ENCODE results near the gene ELOVL3. TPM values are rescaled to one million over a fixed set of nuclear protein-coding genes. Genes with fewer than 3 reads are reported as not detected.
A peak's percentile ranks its signal among the peaks of the same experiment; 100 is the strongest.

ELOVL3 gene
- total and polyA plus RNA-seq, 7 donors = 0.45 to 0.71 TPM; not detected in 5

GRCh38 chr10:102267748-102268147, 41.6 kb downstream of the ELOVL3 start:
- H3K4me1 ChIP-seq = peaks cover 0 to 33% (median 20%) of the 10 kb centered on the region in 4 donors
- no peak for DNase-seq
- no peaks in the 10 kb centered on the region for H3K27me3 ChIP-seq
- H3K4me3 ChIP-seq = no peak overlapping the region
- H3K9me3 ChIP-seq = no peaks in the 10 kb centered on the region
- H3K27ac ChIP-seq = no peak overlapping the region
- TF ChIP-seq POLR2A (IDR thresholded peaks at IDR 0.05) (no peak), EP300 (IDR thresholded peaks at IDR 0.05) (no peak), CTCF (IDR thresholded peaks at IDR 0.05) (no peak), POLR2AphosphoS5 (IDR thresholded peaks at IDR 0.05) (peak in 2 of 4 donors; percentile 12 to 21)
- intact Hi-C loops (cut with DNase I) = no loop called here
- peaks cover 0 to 5% (median 2%) of the 10 kb centered on the region in 4 donors for H3K36me3 ChIP-seq

DNA sequence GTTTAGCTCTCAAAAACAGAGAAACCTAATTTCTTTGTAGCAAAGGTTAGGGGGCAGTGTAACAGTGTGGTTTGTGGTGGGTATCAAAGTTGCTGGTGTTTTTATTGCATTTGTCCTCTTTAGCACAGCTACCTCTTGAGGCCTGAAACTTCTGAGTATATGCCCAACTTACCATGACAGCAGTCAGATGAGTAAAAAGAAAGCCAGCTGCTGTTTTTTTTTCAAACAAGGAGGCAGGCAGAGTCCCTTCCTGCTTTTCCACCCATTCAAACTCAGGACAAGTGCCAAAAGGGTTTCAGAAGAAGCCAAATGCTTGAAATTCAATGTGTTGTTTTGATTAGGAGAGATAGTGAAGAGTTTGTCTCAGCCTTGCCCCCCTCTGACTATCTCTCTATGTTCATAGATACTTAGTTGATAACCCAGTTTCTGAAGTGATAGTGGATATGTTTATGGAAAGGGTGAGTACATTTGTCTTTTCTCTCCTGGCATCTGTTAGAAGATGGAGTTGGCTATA, 42.3 kb downstream of the ELOVL3 start:
- Histone ChIP-seq H3K4me1 (peaks cover 0 to 30% (median 20%) of the 10 kb centered on the region in 4 donors), H3K4me3 (no peak overlapping the region), H3K36me3 (peaks cover 0 to 5% (median 0%) of the 10 kb centered on the region in 4 donors), H3K27ac (peak overlapping the region in 2 of 4 donors; percentile 26), H3K9me3 (no peaks in the 10 kb centered on the region), H3K27me3 (no peaks in the 10 kb centered on the region)
- intact Hi-C loops (cut with DNase I) = no loop called here
- no peak for TF ChIP-seq CTCF (IDR thresholded peaks at IDR 0.05)
- no peak for TF ChIP-seq EP300 (IDR thresholded peaks at IDR 0.05)
- no peak for TF ChIP-seq POLR2AphosphoS5 (IDR thresholded peaks at IDR 0.05)
- no peak for TF ChIP-seq POLR2A (IDR thresholded peaks at IDR 0.05)
- no peak for DNase-seq

DNA sequence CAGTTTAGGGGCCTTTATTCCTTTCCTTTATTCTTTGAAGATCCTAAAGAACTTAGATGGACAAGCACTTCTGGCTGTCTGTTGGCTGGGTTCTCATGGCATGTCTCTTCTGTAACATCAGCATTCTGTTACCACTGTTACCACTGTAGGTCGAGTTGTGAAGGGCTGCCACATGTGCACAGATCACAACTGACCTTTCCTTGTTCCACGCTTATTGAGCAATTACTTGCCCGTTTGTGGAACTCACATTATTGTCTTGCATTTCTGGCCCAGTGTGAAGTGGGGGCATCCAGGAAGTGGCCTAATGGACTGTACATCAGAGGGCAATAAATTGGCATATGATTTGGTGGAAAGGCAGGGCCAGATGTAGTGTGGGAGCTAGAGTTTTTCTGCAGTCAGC, 42.9 kb downstream of the ELOVL3 start:
- Histone ChIP-seq H3K4me1 (peaks cover 0 to 36% (median 23%) of the 10 kb centered on the region in 4 donors), H3K4me3 (no peak overlapping the region), H3K9me3 (no peaks in the 10 kb centered on the region), H3K27ac (no peak overlapping the region), H3K27me3 (no peaks in the 10 kb centered on the region), H3K36me3 (peaks cover 0 to 5% (median 0%) of the 10 kb centered on the region in 4 donors)
- WGBS, 2 donors = 35 to 67% methylated on average over 3 of the region's 3 CpGs
- no peak for DNase-seq
- intact Hi-C loops (cut with DNase I) = no loop called here
- no peak for TF ChIP-seq EP300 (IDR thresholded peaks at IDR 0.05)
- no peak for TF ChIP-seq CTCF (IDR thresholded peaks at IDR 0.05)
- TF ChIP-seq POLR2A (IDR thresholded peaks at IDR 0.05) = no peak
- no peak for TF ChIP-seq POLR2AphosphoS5 (IDR thresholded peaks at IDR 0.05)

DNA sequence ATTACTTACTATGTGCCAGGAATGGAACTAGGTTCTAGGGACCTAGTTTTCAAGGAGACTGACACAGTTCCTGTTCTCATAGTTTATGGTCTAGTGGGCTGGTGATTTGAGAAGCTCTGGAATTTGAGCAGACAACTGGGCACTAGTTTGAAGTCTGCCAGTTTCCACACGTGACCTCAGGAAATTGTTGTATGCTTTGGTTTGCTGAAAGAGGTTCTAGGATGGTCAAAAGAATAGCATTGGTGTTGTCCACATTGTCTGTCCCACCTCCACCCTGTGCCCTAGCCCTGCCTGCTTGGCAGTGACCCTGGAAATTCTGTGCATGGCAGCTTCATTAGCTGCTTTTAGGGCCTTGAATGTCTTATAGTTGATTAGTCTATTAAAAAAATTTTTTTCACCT, 48.0 kb downstream of the ELOVL3 start:
- WGBS, 2 donors = 79 to 85% methylated on average over 1 of the region's 1 CpG
- H3K4me1 ChIP-seq = peaks cover 0 to 20% (median 7%) of the 10 kb centered on the region in 4 donors
- no peak overlapping the region for H3K4me3 ChIP-seq
- no peak for TF ChIP-seq POLR2AphosphoS5 (IDR thresholded peaks at IDR 0.05)
- TF ChIP-seq EP300 (IDR thresholded peaks at IDR 0.05) = no peak
- TF ChIP-seq POLR2A (IDR thresholded peaks at IDR 0.05) = no peak
- no peak for TF ChIP-seq CTCF (IDR thresholded peaks at IDR 0.05)
- no peaks in the 10 kb centered on the region for H3K27me3 ChIP-seq
- no peak for DNase-seq
- no peaks in the 10 kb centered on the region for H3K36me3 ChIP-seq
- H3K9me3 ChIP-seq = no peaks in the 10 kb centered on the region
- no peak overlapping the region for H3K27ac ChIP-seq
- intact Hi-C loops (cut with DNase I) = no loop called here

GRCh38 chr10:102275343-102275742, 49.2 kb downstream of the ELOVL3 start:
- no peaks in the 10 kb centered on the region for H3K36me3 ChIP-seq

More at GRCh38 chr10:102275343-102275742, 49.2 kb downstream of the ELOVL3 start:
- H3K27ac ChIP-seq = no peak overlapping the region
- H3K4me3 ChIP-seq = no peak overlapping the region
- peaks cover 0 to 23% (median 8%) of the 10 kb centered on the region in 4 donors for H3K4me1 ChIP-seq
- WGBS, 2 donors = 91 to 96% methylated on average over 2 of the region's 2 CpGs
- no peak for DNase-seq
- TF ChIP-seq EP300 (IDR thresholded peaks at IDR 0.05) = no peak
- no peak for TF ChIP-seq POLR2AphosphoS5 (IDR thresholded peaks at IDR 0.05)
- no peak for TF ChIP-seq CTCF (IDR thresholded peaks at IDR 0.05)
- TF ChIP-seq POLR2A (IDR thresholded peaks at IDR 0.05) = no peak
- H3K9me3 ChIP-seq = no peaks in the 10 kb centered on the region
- no peaks in the 10 kb centered on the region for H3K27me3 ChIP-seq
- intact Hi-C loops (cut with DNase I) = no loop called here
